HUES6 (cell line): ENCODE results near the gene ASB18.

Experiments used
- H3K27ac ChIP-seq: 2 replicates; pipeline ENCODE4 v1.7.0; 2013; ENCODE audit warnings: low read depth, mild to moderate bottlenecking, low read length, inconsistent platforms
- H3K27me3 ChIP-seq: 2 replicates; pipeline ENCODE4 v1.6.1; 2013; ENCODE audit warnings: low read length; ENCODE audit not compliant: control insufficient read depth, insufficient read depth
- H3K36me3 ChIP-seq: 2 replicates; pipeline ENCODE4 v1.6.1; 2013; ENCODE audit warnings: low read length; ENCODE audit not compliant: control insufficient read depth, insufficient read depth
- H3K4me1 ChIP-seq: 2 replicates; pipeline ENCODE4 v1.6.1; 2013; ENCODE audit warnings: low read length; ENCODE audit not compliant: control insufficient read depth, insufficient read depth
- H3K4me3 ChIP-seq: 2 replicates; pipeline ENCODE4 v1.5.1; 2013; ENCODE audit warnings: low read depth, low read length
- H3K9ac ChIP-seq: one replicate; pipeline ENCODE4 v1.6.1; 2013; ENCODE audit warnings: mild to moderate bottlenecking, low read length
- H3K9me3 ChIP-seq: 2 replicates; pipeline ENCODE4 v1.6.1; 2013; ENCODE audit warnings: low read depth, low read length; ENCODE audit not compliant: control insufficient read depth, insufficient read depth

Gene ASB18

GRCh38 chr2:236208019-236208926 is 55.9 kb downstream of the ASB18 start:
- H3K9ac ChIP-seq = no peak overlapping the region

GRCh38 chr2:236207472-236207871 is 56.7 kb downstream of the ASB18 start:
- Histone ChIP-seq H3K4me1 (peaks cover 21% of the 10 kb centered on the region), H3K27me3 (no peaks in the 10 kb centered on the region), H3K36me3 (no peaks in the 10 kb centered on the region), H3K27ac (no peak overlapping the region), H3K9ac (no peak overlapping the region), H3K4me3 (no peak overlapping the region), H3K9me3 (no peaks in the 10 kb centered on the region; the same call in 1 of the 2 replicates)

More at GRCh38 chr2:236208019-236208926, 55.9 kb downstream of the ASB18 start:
- no peak overlapping the region for H3K27ac ChIP-seq
- H3K4me3 ChIP-seq = no peak overlapping the region
- H3K36me3 ChIP-seq = no peaks in the 10 kb centered on the region
- no peaks in the 10 kb centered on the region; the same call in 1 of the 2 replicates for H3K9me3 ChIP-seq
- peaks cover 21% of the 10 kb centered on the region for H3K4me1 ChIP-seq
- no peaks in the 10 kb centered on the region for H3K27me3 ChIP-seq

GRCh38 chr2:236205867-236206645 is 58.1 kb downstream of the ASB18 start:
- Histone ChIP-seq H3K36me3 (no peaks in the 10 kb centered on the region), H3K27ac (no peak overlapping the region), H3K27me3 (no peaks in the 10 kb centered on the region), H3K4me3 (no peak overlapping the region), H3K4me1 (peaks cover 21% of the 10 kb centered on the region), H3K9ac (no peak overlapping the region), H3K9me3 (no peaks in the 10 kb centered on the region; the same call in 1 of the 2 replicates)

- Histone ChIP-seq H3K4me3 (no peak overlapping the region), H3K9me3 (no peaks in the 10 kb centered on the region; the same call in 1 of the 2 replicates), H3K4me1 (peaks cover 15% of the 10 kb centered on the region; the same call in 1 of the 2 replicates), H3K9ac (no peak overlapping the region), H3K36me3 (no peaks in the 10 kb centered on the region), H3K27me3 (no peaks in the 10 kb centered on the region), H3K27ac (no peak overlapping the region)
Observed at GRCh38 chr2:236204953-236205352, 59.3 kb downstream of the ASB18 start.

- Histone ChIP-seq H3K27me3 (no peaks in the 10 kb centered on the region), H3K4me3 (no peak overlapping the region)
Observed at GRCh38 chr2:236200378-236200777, 63.8 kb downstream of the ASB18 start.

GRCh38 chr2:236196366-236196765 is 67.8 kb downstream of the ASB18 start:
- no peaks in the 10 kb centered on the region for H3K9me3 ChIP-seq

More at GRCh38 chr2:236200378-236200777, 63.8 kb downstream of the ASB18 start:
- no peaks in the 10 kb centered on the region for H3K36me3 ChIP-seq
- no peaks in the 10 kb centered on the region for H3K4me1 ChIP-seq
- H3K9me3 ChIP-seq = no peaks in the 10 kb centered on the region; the same call in 1 of the 2 replicates
- H3K9ac ChIP-seq = no peak overlapping the region
- no peak overlapping the region for H3K27ac ChIP-seq

GRCh38 chr2:236195726-236196125 is 68.5 kb downstream of the ASB18 start:
- no peaks in the 10 kb centered on the region for H3K27me3 ChIP-seq
- no peak overlapping the region for H3K27ac ChIP-seq
- H3K9ac ChIP-seq = no peak overlapping the region
- no peaks in the 10 kb centered on the region for H3K36me3 ChIP-seq
- H3K9me3 ChIP-seq = no peaks in the 10 kb centered on the region
- no peaks in the 10 kb centered on the region for H3K4me1 ChIP-seq
- H3K4me3 ChIP-seq = no peak overlapping the region

More at GRCh38 chr2:236196366-236196765, 67.8 kb downstream of the ASB18 start:
- no peaks in the 10 kb centered on the region for H3K4me1 ChIP-seq
- H3K4me3 ChIP-seq = no peak overlapping the region
- no peak overlapping the region for H3K9ac ChIP-seq
- H3K27me3 ChIP-seq = no peaks in the 10 kb centered on the region
- no peaks in the 10 kb centered on the region for H3K36me3 ChIP-seq
- H3K27ac ChIP-seq = no peak overlapping the region

GRCh38 chr2:236194786-236195185 is 69.4 kb downstream of the ASB18 start:
- H3K9ac ChIP-seq = no peak overlapping the region
- H3K27ac ChIP-seq = no peak overlapping the region
- no peak overlapping the region for H3K4me3 ChIP-seq
- no peaks in the 10 kb centered on the region for H3K27me3 ChIP-seq
- no peaks in the 10 kb centered on the region for H3K4me1 ChIP-seq
- H3K9me3 ChIP-seq = no peaks in the 10 kb centered on the region
- H3K36me3 ChIP-seq = no peaks in the 10 kb centered on the region

- H3K9ac ChIP-seq = no peak overlapping the region
Observed at GRCh38 chr2:236193026-236193425, 71.2 kb downstream of the ASB18 start.

GRCh38 chr2:236190674-236191073 is 73.5 kb downstream of the ASB18 start:
- Histone ChIP-seq H3K4me3 (no peak overlapping the region), H3K4me1 (no peaks in the 10 kb centered on the region), H3K36me3 (no peaks in the 10 kb centered on the region), H3K27me3 (no peaks in the 10 kb centered on the region), H3K27ac (no peak overlapping the region), H3K9ac (no peak overlapping the region), H3K9me3 (peaks cover 2% of the 10 kb centered on the region; the same call in 1 of the 2 replicates)

More at GRCh38 chr2:236193026-236193425, 71.2 kb downstream of the ASB18 start:
- Histone ChIP-seq H3K4me3 (no peak overlapping the region), H3K9me3 (no peaks in the 10 kb centered on the region), H3K27ac (no peak overlapping the region), H3K27me3 (no peaks in the 10 kb centered on the region), H3K36me3 (no peaks in the 10 kb centered on the region), H3K4me1 (no peaks in the 10 kb centered on the region)
